ENCODE results near the gene B3GNT7.
"Not testable (repeated sequence)": the region's sequence is repeated elsewhere in the genome, so short reads cannot be mapped to it uniquely, and the experiment has no call there.

The B3GNT7 gene

GRCh38 chr2:231369580-231370428 lies 25.7 kb upstream of the B3GNT7 start:
- no peak for DNase-seq

- DNase-seq = no peak
These were observed 25.1 kb upstream of the B3GNT7 start for GRCh38 chr2:231370429-231370748.

- DNase-seq = no peak
These were observed 24.6 kb upstream of the B3GNT7 start for GRCh38 chr2:231370749-231371429.

- no peak for DNase-seq
These were observed 24.0 kb upstream of the B3GNT7 start for GRCh38 chr2:231371430-231372054.

GRCh38 chr2:231372326-231372725 lies 23.2 kb upstream of the B3GNT7 start:
- no peak for DNase-seq

GRCh38 chr2:231373184-231373583 lies 22.3 kb upstream of the B3GNT7 start:
- DNase-seq = no peak

GRCh38 chr2:231373786-231374349 lies 21.6 kb upstream of the B3GNT7 start:
- DNase-seq = no peak

- DNase-seq = no peak
These were observed 20.7 kb upstream of the B3GNT7 start for GRCh38 chr2:231374771-231375170.

- not testable (repeated sequence) for DNase-seq
These were observed 19.4 kb upstream of the B3GNT7 start for GRCh38 chr2:231375994-231376615.

GRCh38 chr2:231376857-231377256 lies 18.7 kb upstream of the B3GNT7 start:
- no peak for DNase-seq

GRCh38 chr2:231378026-231378722 lies 17.3 kb upstream of the B3GNT7 start:
- no peak for DNase-seq

- no peak for DNase-seq
These were observed 16.0 kb upstream of the B3GNT7 start for GRCh38 chr2:231379266-231380215.

GRCh38 chr2:231380307-231380706 lies 15.2 kb upstream of the B3GNT7 start:
- DNase-seq = no peak

- DNase-seq = no peak
These were observed 14.3 kb upstream of the B3GNT7 start for GRCh38 chr2:231380991-231381847.

- DNase-seq = no peak
These were observed 13.4 kb upstream of the B3GNT7 start for GRCh38 chr2:231382116-231382515.

GRCh38 chr2:231383416-231384108 lies 11.9 kb upstream of the B3GNT7 start:
- DNase-seq = no peak

- DNase-seq = no peak
These were observed 11.4 kb upstream of the B3GNT7 start for GRCh38 chr2:231384109-231384435.

- DNase-seq = no peak
These were observed 10.5 kb upstream of the B3GNT7 start for GRCh38 chr2:231384970-231385369.

- no peak for DNase-seq
These were observed 10.1 kb upstream of the B3GNT7 start for GRCh38 chr2:231385429-231385828.

- DNase-seq = no peak
These were observed 9.1 kb upstream of the B3GNT7 start for GRCh38 chr2:231386446-231386845.
